ENCODE results near the gene SLC26A6. TPM values are rescaled to one million over a fixed set of nuclear protein-coding genes. Genes with fewer than 3 reads are reported as not detected.

The SLC26A6 gene
- polyA plus RNA-seq, 1 donor from 2014 or later = 23.6 TPM

- no peaks in the 10 kb centered on the region for H3K9me2 ChIP-seq (ENCODE audit: insufficient read depth, low read length)
- no peaks in the 10 kb centered on the region for H3K27me3 ChIP-seq (ENCODE audit: insufficient read depth, low read depth, low read length)
- no peak overlapping the region for H3K4me2 ChIP-seq (ENCODE audit: low read length)
- H3K4me3 ChIP-seq (ENCODE audit: low read length) = peak overlapping the region; percentile 13
- peaks cover 23% of the 10 kb centered on the region for H3K9me3 ChIP-seq (ENCODE audit: low read length)
- no peak overlapping the region for H3K27ac ChIP-seq (ENCODE audit: low read length)
- peaks cover 8% of the 10 kb centered on the region for H4K20me1 ChIP-seq (ENCODE audit: insufficient read depth)
- TF ChIP-seq CTCF (IDR thresholded peaks at IDR 0.05; ENCODE audit: poor library complexity, severe bottlenecking) (no peak), TAF1 (IDR thresholded peaks at IDR 0.05; ENCODE audit: low read depth) (no peak), SMC3 (conservative IDR thresholded peaks at IDR 0.05; ENCODE audit: poor library complexity) (no peak), MXI1 (conservative IDR thresholded peaks at IDR 0.05; ENCODE audit: poor library complexity, severe bottlenecking) (no peak), POLR2AphosphoS5 (IDR thresholded peaks at IDR 0.05) (no peak), EP300 (conservative IDR thresholded peaks at IDR 0.05; ENCODE audit: poor library complexity, severe bottlenecking) (no peak), REST (IDR thresholded peaks at IDR 0.05; ENCODE audit: borderline replicate concordance) (no peak)
- no peak overlapping the region for H2AFZ ChIP-seq (ENCODE audit: low read depth, low read length)
- no peak overlapping the region for H3K9ac ChIP-seq (ENCODE audit: low read length)
- no peaks in the 10 kb centered on the region for H3F3A ChIP-seq (ENCODE audit: insufficient read depth, low read length, poor library complexity, severe bottlenecking)
- peaks cover 38% of the 10 kb centered on the region for H3K36me3 ChIP-seq (ENCODE audit: insufficient read depth, low read length)
- peaks cover 23% of the 10 kb centered on the region for H3K79me2 ChIP-seq (replicated peaks; ENCODE audit: insufficient read depth, low read length)
Observed at GRCh38 chr3:48655063-48655462, 19.8 kb upstream of the SLC26A6 start.

GRCh38 chr3:48652923-48653715 lies 17.9 kb upstream of the SLC26A6 start:
- peaks cover 9% of the 10 kb centered on the region for H3K9me3 ChIP-seq (ENCODE audit: low read length)
- peaks cover 8% of the 10 kb centered on the region for H4K20me1 ChIP-seq (ENCODE audit: insufficient read depth)
- H2AFZ ChIP-seq (ENCODE audit: low read depth, low read length) = no peak overlapping the region
- H3K9ac ChIP-seq (ENCODE audit: low read length) = no peak overlapping the region
- H3F3A ChIP-seq (ENCODE audit: insufficient read depth, low read length, poor library complexity, severe bottlenecking) = no peaks in the 10 kb centered on the region
- no peak overlapping the region for H3K4me2 ChIP-seq (ENCODE audit: low read length)
- no peak overlapping the region for H3K27ac ChIP-seq (ENCODE audit: low read length)
- peaks cover 5% of the 10 kb centered on the region for H3K79me2 ChIP-seq (replicated peaks; ENCODE audit: insufficient read depth, low read length)
- H3K9me2 ChIP-seq (ENCODE audit: insufficient read depth, low read length) = no peaks in the 10 kb centered on the region
- H3K27me3 ChIP-seq (ENCODE audit: insufficient read depth, low read depth, low read length) = no peaks in the 10 kb centered on the region
- peaks cover 20% of the 10 kb centered on the region for H3K36me3 ChIP-seq (ENCODE audit: insufficient read depth, low read length)
- H3K4me3 ChIP-seq (ENCODE audit: low read length) = no peak overlapping the region
- TF ChIP-seq EP300 (conservative IDR thresholded peaks at IDR 0.05; ENCODE audit: poor library complexity, severe bottlenecking) = no peak
- TF ChIP-seq TAF1 (IDR thresholded peaks at IDR 0.05; ENCODE audit: low read depth) = no peak
- TF ChIP-seq CTCF (IDR thresholded peaks at IDR 0.05; ENCODE audit: poor library complexity, severe bottlenecking) = no peak
- TF ChIP-seq MXI1 (conservative IDR thresholded peaks at IDR 0.05; ENCODE audit: poor library complexity, severe bottlenecking) = no peak
- TF ChIP-seq REST (IDR thresholded peaks at IDR 0.05; ENCODE audit: borderline replicate concordance) = no peak
- no peak for TF ChIP-seq SMC3 (conservative IDR thresholded peaks at IDR 0.05; ENCODE audit: poor library complexity)
- no peak for TF ChIP-seq EZH2 (IDR thresholded peaks at IDR 0.05; ENCODE audit: borderline replicate concordance, insufficient read depth, low read length, poor library complexity, severe bottlenecking)
- no peak for TF ChIP-seq POLR2AphosphoS5 (IDR thresholded peaks at IDR 0.05)
- no peak for TF ChIP-seq RAD21 (conservative IDR thresholded peaks at IDR 0.05)
